Non-pigmented ciliary epithelial cell (primary cell): Measurements from ENCODE around the gene SLC39A8.
A peak's percentile ranks its signal among the peaks of the same experiment; 100 is the strongest.
"Not testable (repeated sequence)": the region's sequence is repeated elsewhere in the genome, so short reads cannot be mapped to it uniquely, and the experiment has no call there.

Experiments used
- DNase-seq: peaks from one replicate; pipeline ENCODE4 v3.0.0-alpha.2; 2010; ENCODE audit warnings: low read depth

SLC39A8 gene

DNA sequence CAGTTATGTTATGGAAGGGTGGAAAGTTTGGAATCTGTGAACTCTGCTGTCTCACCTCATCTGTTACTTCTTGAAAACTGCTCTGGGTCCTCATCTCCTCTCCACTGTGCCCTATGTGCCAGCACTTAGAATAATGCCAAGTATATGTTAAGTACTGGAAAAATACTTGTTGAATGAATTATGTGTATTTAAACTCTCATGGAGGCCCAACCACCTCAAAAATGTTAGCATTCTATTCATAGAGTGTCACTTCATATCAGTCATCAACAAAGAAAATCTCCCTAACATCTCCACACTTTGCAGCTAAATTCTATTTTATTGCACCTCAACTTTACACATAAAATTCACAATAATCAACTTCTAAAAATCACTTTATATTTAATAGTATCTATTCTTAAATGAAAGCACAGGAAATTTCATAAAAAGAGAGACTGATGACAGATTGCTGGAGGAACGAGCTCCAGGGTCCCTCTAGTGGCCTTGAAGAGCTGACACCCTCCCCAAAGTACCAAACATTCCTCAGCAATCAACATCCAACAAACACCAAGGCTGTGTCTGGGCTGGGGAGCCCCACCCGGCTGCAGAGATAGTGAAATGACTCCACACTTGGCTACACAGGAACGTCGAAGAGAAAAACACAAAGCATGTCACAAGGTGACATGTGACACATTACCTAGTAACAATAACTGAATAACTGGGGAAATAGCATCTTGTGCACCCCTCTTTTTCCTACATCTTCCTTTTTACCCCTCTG is 45.8 kb downstream of the SLC39A8 start:
- DNase-seq, result peak; percentile 35

DNA sequence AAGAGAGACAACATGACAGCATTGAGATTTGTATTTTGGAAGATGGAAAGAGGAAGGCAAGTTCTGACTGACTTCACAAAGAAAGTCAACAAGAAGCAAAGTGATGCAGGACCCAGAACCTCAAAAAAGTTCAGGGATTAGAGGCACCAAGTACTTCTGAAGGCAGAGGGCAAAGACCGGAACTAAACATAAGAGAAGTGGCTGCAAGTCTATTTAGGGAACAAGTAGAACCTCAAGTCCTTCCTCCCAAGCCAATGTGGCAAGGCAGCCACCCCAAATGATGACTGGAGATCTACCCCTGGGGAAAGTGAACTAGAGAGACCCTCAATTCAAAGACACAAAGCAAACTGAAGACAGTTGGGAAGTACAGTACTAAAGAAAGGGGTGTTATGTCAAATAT is 46.6 kb downstream of the SLC39A8 start:
- no peak for DNase-seq

DNA sequence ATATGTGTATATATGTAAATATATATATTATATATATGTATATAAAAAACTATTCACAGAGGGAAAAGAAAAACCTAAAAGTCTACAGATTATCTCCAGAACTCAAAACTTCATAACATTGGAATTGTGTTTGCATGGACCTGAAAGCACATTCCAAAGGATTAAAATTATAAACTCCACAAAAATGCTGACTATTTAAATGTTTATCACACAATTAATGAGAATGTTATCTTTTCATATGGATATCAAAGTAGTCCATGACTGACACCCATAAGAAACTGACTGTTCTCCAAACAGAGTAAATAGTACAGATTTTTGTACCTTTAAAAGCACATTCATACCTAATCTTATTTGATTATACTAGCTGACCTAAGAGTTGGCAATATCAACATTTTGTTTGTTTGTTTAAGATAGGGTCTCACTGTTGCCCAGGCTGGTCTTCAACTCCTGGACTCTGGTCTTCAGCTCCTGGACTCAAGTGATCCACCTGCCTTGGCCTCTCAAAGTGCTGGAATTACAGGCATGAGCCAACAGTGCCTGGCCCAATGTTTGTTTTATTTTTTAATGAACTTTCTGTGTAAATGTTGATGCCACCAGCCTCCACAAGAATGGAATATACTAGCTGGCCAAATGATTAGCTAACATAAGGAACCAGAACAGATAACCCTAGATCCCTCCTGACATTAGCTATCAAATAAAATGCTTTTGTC is 50.0 kb downstream of the SLC39A8 start:
- DNase-seq, result no peak

DNA sequence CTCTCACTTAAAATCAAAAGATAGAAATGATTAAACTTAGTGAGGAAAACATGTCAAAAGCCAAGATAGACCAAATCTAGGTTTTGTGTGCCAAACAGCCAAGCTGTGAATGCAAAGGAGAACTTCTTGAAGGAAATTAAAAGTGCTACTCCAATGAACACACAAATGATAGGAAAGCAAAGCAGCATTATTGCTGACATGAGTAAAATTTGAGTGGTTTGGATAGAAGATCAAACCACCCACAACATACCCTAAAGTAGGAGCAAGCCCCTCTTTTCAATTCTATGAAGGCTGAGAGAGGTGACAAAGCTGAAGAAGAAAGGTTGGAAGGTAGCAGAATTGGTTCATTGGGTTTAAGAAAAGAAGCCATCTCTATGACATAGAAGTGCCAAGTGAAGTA is 56.8 kb downstream of the SLC39A8 start:
- no peak for DNase-seq

DNA sequence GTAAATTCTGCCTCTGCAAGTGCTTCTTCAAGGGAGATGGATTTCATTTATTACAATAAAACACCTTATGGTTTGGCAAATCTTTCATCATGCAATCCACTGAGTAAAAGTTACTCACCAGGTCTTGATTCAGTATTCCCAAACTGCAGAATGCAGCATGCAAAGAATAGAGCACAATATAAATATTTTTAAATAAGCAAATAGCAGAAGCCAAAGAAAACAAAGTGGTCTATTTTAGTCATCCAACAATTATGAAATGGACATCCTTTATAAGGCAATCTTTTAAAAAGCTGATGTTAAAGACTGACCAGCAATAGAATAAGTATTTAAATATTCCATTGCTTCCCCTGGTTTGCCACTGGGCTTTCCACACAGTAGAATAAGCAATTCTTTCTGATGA is 59.5 kb downstream of the SLC39A8 start:
- DNase-seq, result no peak

DNA sequence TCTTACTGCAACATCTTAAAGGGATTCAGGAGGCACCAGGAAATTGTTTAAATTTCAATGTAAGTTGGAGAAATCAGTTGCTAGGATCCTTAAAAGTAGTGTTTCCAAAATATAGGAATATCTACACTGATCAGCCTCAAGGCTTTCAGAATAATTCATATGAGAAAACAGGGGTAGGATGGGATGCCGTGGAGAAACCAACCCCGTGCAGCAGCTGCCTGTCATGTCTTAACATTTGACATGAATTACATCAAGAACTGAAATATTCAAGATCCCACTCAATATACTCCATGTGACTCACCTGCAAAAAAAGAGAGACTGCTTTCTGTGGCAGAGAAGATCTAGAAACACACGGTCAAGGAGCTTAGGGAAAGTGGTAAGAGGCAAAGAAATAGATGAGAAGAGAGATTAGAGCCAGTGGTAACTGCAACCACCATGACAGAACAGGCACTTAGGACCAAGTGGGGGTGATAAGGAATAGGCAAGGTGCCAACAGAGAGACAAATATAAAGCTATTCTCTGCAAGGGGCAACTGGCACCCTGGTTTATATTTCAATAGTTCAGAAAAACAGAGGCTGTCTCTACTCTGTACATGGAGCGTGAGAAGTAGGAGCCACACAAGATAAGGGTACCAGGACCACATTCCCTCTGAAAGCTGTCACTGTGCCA is 64.0 kb downstream of the SLC39A8 start:
- DNase-seq, result no peak

DNA sequence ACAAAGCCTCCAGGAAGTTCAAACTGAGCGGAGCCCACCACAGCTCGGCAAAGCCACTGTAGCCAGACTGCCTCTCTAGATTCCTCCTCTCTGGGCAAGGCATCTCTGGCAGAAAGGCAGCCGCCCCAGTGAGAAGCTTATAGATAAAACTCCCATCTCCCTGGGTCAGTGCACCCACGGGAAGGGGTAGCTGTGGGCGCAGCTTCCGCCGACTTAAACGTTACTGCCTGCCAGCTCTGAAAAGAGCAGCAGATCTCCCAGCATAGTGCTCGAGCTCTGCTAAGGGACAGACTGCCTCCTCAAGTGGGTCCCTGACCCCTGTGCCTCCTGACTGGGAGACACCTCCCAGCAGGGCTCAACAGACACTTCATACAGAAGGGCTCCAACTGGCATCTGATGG is 72.0 kb downstream of the SLC39A8 start:
- DNase-seq, result not testable (repeated sequence)

DNA sequence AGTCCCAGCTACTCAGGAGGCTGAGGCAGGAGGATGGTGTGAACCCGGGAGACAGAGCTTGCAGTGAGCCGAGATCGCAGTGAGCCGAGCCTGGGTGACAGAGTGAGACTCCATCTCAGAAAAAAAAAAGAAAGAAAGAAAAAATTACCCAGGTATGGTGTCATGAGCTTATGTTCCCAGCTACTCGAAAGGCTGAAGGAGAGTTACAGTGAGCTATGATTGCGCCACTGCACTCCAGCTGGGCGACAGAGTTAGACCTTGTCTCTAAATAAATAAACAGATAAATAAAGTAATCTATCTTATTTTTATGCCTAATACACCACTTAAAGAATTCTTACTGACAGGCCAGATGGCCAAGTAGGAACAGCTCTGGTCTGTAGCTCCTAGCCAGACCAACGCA is 73.0 kb downstream of the SLC39A8 start:
- DNase-seq, result no peak

DNA sequence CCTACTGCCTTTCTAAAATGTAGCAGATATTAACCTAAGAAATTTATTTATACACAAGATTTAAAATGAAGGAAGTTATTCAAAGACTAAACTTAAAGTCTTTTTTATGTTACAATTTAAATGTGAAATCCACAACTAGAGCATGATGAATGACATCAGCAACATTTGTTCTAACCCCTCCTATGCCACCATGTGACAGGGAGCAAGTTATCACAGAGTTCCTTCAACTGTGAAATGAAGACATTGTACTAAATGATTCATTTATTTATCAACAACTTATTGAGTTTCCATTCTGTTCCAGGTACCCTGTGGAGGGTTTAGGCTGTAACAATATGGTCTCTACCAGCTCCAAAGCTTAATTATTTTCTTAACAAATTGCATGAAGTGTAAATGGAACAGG is 76.9 kb downstream of the SLC39A8 start:
- no peak for DNase-seq

DNA sequence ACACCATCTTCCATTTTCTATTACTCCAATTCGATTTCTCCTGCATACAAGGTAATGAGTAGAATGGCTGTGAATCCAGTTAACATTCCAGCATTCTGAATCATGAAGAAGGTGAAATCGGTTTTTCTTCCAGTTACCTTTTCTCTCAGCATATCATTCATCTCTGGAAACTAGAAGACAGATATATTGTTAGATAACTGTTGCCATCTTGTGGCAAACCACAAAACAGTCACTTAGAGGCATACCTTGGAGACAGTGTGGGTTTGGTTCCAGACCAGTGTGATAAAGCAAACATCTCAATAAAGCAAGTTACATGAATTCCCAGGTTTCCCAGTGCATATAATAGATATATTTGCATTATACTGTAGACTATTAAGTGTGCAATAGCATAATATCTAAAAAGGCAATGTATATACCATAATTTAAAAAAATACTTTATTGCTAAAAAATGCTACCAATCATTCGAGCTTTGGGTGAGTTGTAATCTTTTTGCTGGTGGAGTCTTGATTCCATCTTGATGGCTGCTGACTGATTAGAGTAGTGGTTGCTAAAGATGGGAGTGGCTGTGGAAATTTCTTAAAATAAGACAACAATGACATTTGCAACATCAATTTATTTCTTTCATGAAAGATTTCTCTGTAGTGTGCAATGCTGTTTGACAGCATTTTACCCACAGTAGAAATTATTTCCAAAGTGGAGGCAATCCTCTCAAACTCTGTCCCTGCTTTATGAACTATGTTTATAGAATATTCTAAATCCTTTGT is 82.1 kb downstream of the SLC39A8 start:
- no peak for DNase-seq

DNA sequence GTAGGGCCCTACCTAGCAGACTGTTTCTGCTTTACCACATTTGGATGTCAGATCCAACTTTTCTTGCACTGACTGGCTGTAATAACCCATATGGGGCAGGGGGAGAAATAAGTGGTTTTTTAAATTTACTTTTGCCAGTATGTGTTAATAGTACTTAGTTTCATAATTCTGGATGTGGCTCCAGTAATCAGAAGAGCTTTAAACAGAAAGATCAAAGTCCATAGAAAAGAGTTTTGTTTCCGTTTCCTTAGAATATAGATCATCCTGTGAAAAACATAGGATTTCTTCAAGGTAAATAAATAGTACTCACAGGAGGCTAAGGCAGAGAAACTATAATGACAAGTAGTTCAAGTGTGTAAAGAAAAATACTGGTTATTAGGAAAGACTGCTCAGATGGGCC is 85.6 kb downstream of the SLC39A8 start:
- DNase-seq, result no peak

DNA sequence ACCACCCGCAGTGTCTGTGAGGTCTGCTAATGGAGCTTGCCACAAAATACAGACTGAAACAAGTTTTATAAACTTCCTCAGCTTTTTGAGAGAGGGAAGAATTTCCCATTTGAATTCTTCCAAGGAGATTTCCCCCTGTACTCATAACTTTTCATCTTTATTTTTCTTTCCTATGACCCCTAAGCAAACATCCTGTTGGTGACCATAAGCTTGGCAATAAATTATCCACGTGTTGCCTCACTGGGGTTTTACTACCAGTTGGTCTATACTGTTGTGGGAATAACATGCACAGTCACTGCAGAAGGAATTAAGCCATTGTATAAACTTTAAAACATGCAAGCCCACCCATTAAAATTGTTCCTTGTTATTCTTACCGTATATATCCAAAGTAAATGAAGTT is 86.2 kb downstream of the SLC39A8 start:
- no peak for DNase-seq

DNA sequence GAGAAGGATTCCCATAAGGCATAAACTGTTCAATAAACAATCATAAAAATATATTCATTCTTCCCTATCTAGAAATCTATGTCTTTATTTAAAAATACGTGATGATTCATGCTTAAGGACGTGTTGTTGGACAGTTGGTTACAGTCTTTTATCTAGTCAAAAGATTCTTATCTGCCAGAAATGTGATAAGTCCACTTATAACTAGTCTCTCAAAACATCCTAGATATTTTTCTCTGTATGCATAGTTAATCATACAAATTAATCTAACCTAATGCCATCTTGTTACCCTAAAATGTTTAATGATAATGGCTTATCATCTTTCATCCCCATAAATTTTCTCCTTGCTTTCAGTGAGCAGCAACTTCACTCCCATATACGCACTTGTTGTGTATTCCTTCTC is 89.0 kb downstream of the SLC39A8 start:
- DNase-seq, result no peak

DNA sequence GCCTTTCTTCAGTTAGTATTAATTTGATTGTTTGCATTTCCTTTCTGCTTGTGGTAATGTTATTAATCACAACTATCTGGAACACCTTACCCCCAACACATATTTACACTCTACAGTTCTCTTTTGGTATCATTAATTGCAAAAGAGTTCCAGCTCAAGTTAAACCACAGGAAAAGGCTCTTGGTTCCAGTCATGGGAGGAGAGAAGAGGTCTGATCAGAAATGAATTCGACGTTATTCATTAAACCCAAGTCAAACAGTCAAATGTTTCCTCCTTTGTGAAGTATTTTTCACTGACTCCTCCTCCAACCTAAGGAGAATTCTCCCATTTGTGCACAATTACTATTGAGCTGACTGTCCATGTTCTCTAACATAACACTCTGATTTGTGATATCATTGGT is 91.4 kb downstream of the SLC39A8 start:
- DNase-seq, result no peak

DNA sequence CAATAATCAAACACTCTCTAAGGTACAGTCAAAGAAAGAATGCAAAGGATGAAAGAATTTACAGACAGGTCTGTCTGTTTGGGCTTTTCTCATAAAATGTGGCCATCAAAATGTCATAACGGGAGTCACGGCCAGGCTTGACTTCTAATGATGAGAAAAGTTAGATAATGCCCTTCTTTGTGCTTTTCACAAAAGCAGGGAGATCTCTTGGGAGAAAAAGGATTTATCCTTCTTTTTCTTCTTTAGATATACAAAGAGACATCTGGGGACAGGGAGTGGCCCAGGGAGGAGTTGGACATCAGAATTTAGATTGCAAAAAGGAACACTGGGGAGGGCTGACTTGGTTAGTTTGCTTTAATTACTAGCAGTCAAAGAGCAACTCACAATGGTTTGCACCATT is 93.1 kb downstream of the SLC39A8 start:
- DNase-seq, result no peak

DNA sequence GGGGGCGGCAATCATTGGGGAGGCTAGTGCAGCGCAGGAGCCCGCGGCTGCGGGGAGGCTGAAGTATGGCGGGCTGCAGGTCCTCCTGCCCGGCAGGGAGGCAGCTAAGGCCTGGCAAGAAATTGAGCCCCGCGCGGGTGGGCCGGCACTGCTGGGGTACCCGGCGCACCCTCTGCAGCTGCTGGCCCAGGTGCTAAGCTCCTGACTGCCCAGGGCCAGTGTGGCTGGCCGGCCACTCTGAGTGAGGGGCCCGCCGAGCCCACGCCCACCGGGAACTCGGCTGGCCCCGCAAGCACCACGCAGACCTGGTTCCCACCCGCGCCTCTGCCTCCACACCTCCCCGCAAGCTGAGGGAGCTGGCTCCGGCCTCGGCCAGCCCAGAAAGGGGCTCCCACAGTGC is 94.9 kb downstream of the SLC39A8 start:
- no peak for DNase-seq

DNA sequence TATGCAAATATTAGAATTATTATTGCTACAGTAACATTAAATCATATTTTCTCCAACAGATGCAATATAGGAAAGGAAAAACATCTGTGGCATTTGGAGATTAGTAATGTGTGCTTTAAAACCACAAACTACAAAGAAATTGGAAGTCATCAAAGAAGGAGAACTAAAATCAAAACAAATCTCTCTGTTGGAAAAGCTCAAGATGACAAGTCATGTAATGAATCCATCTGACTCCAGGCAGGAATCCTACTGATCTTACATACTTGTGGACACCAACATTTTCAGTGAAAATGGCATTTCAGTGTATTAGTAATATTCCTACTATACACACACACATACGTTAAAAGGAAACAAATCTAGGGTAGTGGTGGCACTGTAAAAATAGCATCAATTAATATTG is 98.2 kb downstream of the SLC39A8 start:
- peak; percentile 67 for DNase-seq

DNA sequence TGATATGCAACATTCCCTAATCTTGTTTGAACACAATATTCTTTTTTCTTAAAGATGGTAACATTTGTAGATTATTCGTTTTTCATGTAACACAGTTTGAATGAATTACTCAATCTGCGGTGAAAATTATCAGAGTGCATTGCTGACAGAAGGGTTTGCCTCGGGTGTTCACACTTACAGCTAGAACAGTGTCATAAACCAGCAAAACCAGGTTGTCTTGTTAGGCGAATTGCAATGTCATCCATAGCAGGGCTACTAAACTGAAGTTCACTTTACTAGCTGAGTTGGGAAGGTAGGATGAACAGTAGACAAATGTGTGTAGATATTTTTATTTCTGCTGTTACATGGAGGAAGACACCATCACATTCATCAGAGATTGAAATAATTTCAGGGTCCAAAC is 98.9 kb downstream of the SLC39A8 start:
- no peak for DNase-seq

DNA sequence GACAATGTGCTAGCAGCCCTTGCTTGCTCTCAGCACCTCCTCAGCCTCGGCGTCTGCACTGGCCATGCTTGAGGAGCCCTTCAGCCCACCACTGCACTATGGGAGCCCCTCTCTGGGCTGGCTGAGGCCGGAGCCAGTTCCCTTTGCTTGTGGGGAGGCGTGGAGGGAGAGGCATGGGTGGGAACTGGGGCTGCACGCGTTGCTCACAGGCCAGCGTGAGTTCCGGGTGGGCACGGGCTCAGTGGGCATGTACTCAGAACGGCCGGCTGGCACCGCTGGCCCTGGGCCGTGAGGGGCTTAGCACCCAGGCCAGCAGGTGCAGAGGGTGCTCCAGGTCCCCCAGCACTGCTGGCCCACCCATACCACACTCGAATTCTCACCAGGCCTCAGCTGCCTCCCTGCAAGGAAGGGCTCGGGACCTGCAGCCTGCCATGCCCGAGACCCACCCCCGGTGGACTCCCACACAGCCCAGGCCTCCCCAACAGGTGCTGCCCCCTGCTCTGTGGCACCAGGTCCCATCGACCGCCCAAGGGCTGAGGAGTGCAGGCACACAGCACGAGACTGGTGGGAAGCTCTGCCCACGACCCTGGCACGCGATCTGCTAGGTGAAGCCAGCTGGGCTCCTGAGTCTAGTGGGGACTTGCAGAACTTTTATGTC is 100.3 kb downstream of the SLC39A8 start:
- DNase-seq, result no peak

DNA sequence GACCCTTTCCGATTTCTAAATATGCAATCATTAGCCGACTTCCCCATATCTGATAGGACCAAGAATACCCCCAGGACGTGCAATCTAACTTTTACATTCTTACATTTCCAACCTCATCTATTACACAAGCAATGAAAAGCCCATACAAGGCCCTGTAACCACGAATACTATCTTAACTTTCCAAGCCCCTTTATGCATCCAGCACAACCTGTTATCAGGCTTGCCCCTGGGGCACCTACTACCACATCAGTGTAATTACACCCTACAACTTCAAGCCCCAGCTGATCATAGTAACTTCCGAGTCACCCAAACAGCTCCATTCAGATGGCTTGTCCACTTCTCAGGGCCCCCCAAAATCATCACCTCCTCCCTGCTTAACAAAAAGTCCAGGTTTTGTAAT is 102.0 kb downstream of the SLC39A8 start:
- not testable (repeated sequence) for DNase-seq

DNA sequence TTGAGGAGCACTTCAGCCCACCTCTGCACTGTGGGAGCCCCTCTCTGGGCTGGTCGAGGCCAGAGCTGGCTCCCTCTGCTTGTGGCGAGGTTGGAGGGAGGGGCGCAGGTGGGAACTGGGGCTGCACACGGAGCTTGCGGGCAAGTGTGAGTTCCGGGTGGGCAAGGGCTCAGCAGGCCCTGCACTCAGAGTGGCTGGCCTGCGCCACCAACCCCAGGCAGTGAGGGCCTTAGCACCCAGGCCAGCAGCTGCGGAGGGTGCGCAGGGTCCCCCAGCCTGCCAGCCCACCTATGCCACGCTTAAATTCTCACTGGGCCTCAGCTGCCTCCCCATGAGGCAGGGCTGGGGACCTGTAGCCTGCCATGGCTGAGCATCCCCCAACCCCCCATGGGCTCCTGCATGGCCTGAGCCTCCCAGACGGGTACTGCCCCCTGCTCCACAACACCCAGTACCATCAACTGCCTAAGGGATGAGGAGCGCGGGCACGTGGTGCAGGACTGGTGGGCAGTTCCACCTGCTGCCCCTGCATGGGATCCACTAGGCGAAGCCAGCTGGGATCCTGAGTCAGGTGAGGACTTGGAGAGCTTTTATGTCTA is 110.9 kb downstream of the SLC39A8 start:
- DNase-seq, result no peak

DNA sequence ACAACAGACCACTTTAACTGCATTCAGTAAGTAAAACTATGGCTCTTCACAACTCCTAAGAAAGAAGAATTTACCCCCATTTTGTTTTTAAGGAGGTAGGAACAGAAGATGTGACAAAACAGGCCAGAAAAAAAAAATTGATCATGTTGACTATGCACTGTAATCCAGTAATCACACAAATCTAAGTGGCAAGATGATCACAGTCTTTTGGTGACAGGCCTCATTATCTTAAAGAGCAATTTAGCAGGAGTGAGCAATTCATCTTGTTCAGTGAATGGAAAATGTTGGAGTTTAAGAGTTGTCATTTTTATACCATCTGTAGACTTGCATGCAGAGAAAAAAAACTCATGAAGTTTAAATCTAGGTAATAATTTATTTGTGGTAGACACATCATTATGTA is 115.1 kb downstream of the SLC39A8 start:
- DNase-seq, result no peak
